Loucy (cell line): ENCODE results near the gene ALK.

Source experiments
- CTCF ChIP-seq: fragments of 200-600 bp; sonication (generic); conservative IDR thresholded peaks from 2 replicates; pipeline ENCODE4 v1.5.1; 2014; ENCODE audit warnings: mild to moderate bottlenecking, antibody characterized with exemption, low read length
- EZH2phosphoT487 ChIP-seq: fragments of 200-600 bp; IDR thresholded peaks from 2 replicates; pipeline ENCODE4 v1.6.1; 2018; ENCODE audit warnings: antibody characterized with exemption, mild to moderate bottlenecking, moderate library complexity, borderline replicate concordance

GRCh38 chr2:29844713-29845326 lies 76.6 kb downstream of the ALK start:
- no peak for TF ChIP-seq CTCF
- TF ChIP-seq EZH2phosphoT487, result no peak
